Loucy (cell line): ENCODE measurements around the gene KIF1B.
A peak's percentile ranks its signal among the peaks of the same experiment; 100 is the strongest.

Experiments used
- H2AFZ ChIP-seq: fragments of 200-600 bp; sonication (generic); 2 replicates; pipeline ENCODE4 v1.6.0; 2016; ENCODE audit warnings: antibody characterized with exemption, mild to moderate bottlenecking, low read length, moderate library complexity
- H3F3A ChIP-seq: fragments of 200-600 bp; 2 replicates; pipeline ENCODE4 v1.6.0; 2016; ENCODE audit warnings: antibody characterized with exemption, low read depth, mild to moderate bottlenecking
- H3K27me3 ChIP-seq: fragments of 200-600 bp; sonication (generic); 2 replicates; pipeline ENCODE4 v1.6.1; 2014; ENCODE audit warnings: low read length, mild to moderate bottlenecking; ENCODE audit not compliant: insufficient read depth, poor library complexity, severe bottlenecking
- H3K36me3 ChIP-seq: fragments of 200-600 bp; sonication (generic); 2 replicates; pipeline ENCODE4 v1.6.1; 2016; ENCODE audit warnings: low read length; ENCODE audit not compliant: insufficient read depth
- H3K4me1 ChIP-seq: fragments of 200-600 bp; sonication (generic); 2 replicates; pipeline ENCODE4 v1.5.1; 2014; ENCODE audit warnings: low read length, mild to moderate bottlenecking; ENCODE audit not compliant: insufficient read depth, poor library complexity, severe bottlenecking
- H3K4me2 ChIP-seq: fragments of 200-600 bp; sonication (generic); 2 replicates; pipeline ENCODE4 v1.6.0; 2014; ENCODE audit warnings: antibody characterized with exemption, low read length, low read depth, mild to moderate bottlenecking; ENCODE audit not compliant: poor library complexity, severe bottlenecking
- H3K4me3 ChIP-seq: fragments of 200-600 bp; sonication (generic); 2 replicates; pipeline ENCODE4 v1.5.1; 2014; ENCODE audit warnings: low read length, mild to moderate bottlenecking, mixed read lengths; ENCODE audit not compliant: poor library complexity, severe bottlenecking
- H3K79me2 ChIP-seq: fragments of 200-600 bp; sonication (generic); 2 replicates; pipeline ENCODE4 v1.6.1; 2014; ENCODE audit warnings: low read length; ENCODE audit not compliant: insufficient read depth
- H3K9ac ChIP-seq: fragments of 200-600 bp; sonication (generic); 2 replicates; pipeline ENCODE4 v1.6.0; 2014; ENCODE audit warnings: mild to moderate bottlenecking, low read depth, low read length, moderate library complexity; ENCODE audit not compliant: poor library complexity, severe bottlenecking
- H3K9me2 ChIP-seq: fragments of 200-600 bp; sonication (generic); replicated peaks from 2 replicates; pipeline ENCODE4 v1.6.1; 2016; ENCODE audit warnings: low read depth, low read length, mixed read lengths
- H3K9me3 ChIP-seq: fragments of 200-600 bp; sonication (generic); 2 replicates; pipeline ENCODE4 v1.6.1; 2014; ENCODE audit warnings: mild to moderate bottlenecking, antibody characterized with exemption, low read length, low read depth; ENCODE audit not compliant: insufficient read depth
- H4K20me1 ChIP-seq: fragments of 200-600 bp; sonication (generic); 2 replicates; pipeline ENCODE4 v1.6.0; 2014; ENCODE audit warnings: antibody characterized with exemption, low read length, mild to moderate bottlenecking; ENCODE audit not compliant: insufficient read depth, poor library complexity, severe bottlenecking
- CTCF ChIP-seq: fragments of 200-600 bp; sonication (generic); conservative IDR thresholded peaks from 2 replicates; pipeline ENCODE4 v1.5.1; 2014; ENCODE audit warnings: mild to moderate bottlenecking, antibody characterized with exemption, low read length
- EZH2phosphoT487 ChIP-seq: fragments of 200-600 bp; IDR thresholded peaks from 2 replicates; pipeline ENCODE4 v1.6.1; 2018; ENCODE audit warnings: antibody characterized with exemption, mild to moderate bottlenecking, moderate library complexity, borderline replicate concordance

KIF1B gene

GRCh38 chr1:10171995-10172669, 38.2 kb upstream of the KIF1B start:
- Histone ChIP-seq H3K4me3 (no peak overlapping the region), H3K9me2 (no peaks in the 10 kb centered on the region), H3K9me3 (no peaks in the 10 kb centered on the region), H3K79me2 (no peaks in the 10 kb centered on the region), H3K4me2 (peak overlapping the region; percentile 5), H3K9ac (no peak overlapping the region), H4K20me1 (no peaks in the 10 kb centered on the region), H3K27me3 (no peaks in the 10 kb centered on the region), H3K36me3 (peaks cover 6% of the 10 kb centered on the region; the same call in 1 of the 2 replicates), H2AFZ (no peak overlapping the region), H3F3A (peaks cover 10% of the 10 kb centered on the region), H3K4me1 (peaks cover 39% of the 10 kb centered on the region)
- TF ChIP-seq EZH2phosphoT487: no peak
- no peak for TF ChIP-seq CTCF

- Histone ChIP-seq H3F3A (peaks cover 10% of the 10 kb centered on the region), H3K36me3 (no peaks in the 10 kb centered on the region), H3K4me3 (no peak overlapping the region), H3K9ac (no peak overlapping the region), H4K20me1 (no peaks in the 10 kb centered on the region), H3K27me3 (no peaks in the 10 kb centered on the region), H3K9me2 (no peaks in the 10 kb centered on the region), H3K4me1 (peaks cover 39% of the 10 kb centered on the region), H3K79me2 (no peaks in the 10 kb centered on the region), H3K4me2 (no peak overlapping the region), H3K9me3 (no peaks in the 10 kb centered on the region), H2AFZ (no peak overlapping the region)
- TF ChIP-seq EZH2phosphoT487: no peak
- TF ChIP-seq CTCF: no peak
Measured at GRCh38 chr1:10173582-10173981, 36.8 kb upstream of the KIF1B start.

- TF ChIP-seq CTCF: no peak
- no peak for TF ChIP-seq EZH2phosphoT487
- Histone ChIP-seq H3K36me3 (peaks cover 10% of the 10 kb centered on the region; the same call in 1 of the 2 replicates), H3K9ac (no peak overlapping the region), H3K4me2 (no peak overlapping the region), H3K79me2 (no peaks in the 10 kb centered on the region), H4K20me1 (no peaks in the 10 kb centered on the region), H3K4me3 (no peak overlapping the region), H3K27me3 (no peaks in the 10 kb centered on the region), H3K9me3 (no peaks in the 10 kb centered on the region), H3K4me1 (peaks cover 1% of the 10 kb centered on the region), H3K9me2 (no peaks in the 10 kb centered on the region), H2AFZ (no peak overlapping the region), H3F3A (no peaks in the 10 kb centered on the region)
Measured at GRCh38 chr1:10177876-10178275, 32.5 kb upstream of the KIF1B start.
